CD14-positive monocyte (primary cell): ENCODE results near the gene MED26. TPM values are rescaled to one million over a fixed set of nuclear protein-coding genes. Genes with fewer than 3 reads are reported as not detected.
A peak's percentile ranks its signal among the peaks of the same experiment; 100 is the strongest.
"Not testable (repeated sequence)": the region's sequence is repeated elsewhere in the genome, so short reads cannot be mapped to it uniquely, and the experiment has no call there.

ENCODE experiments used
- DNase-seq, 3 donors: peaks; one replicate each; pipeline ENCODE4 v3.0.0-alpha.2; 2011 to 2022
- H2AFZ ChIP-seq: 2 replicates; pipeline ENCODE4 v1.6.0; 2012; ENCODE audit warnings: mild to moderate bottlenecking, low read depth, low read length, inconsistent platforms; ENCODE audit not compliant: insufficient read depth, poor library complexity, severe bottlenecking
- H3K27ac ChIP-seq, 2 donors: 1 replicate in 1 of 2; 2 replicates in 1 of 2; pipeline ENCODE4 v1.5.1; 2012 to 2013; ENCODE audit warnings: low read length in 2 of 2, control low read depth in 1 of 2, inconsistent platforms in 1 of 2, low read depth in 1 of 2, mild to moderate bottlenecking in 1 of 2
- H3K27me3 ChIP-seq, 2 donors: one replicate each; pipeline versions ENCODE4 v1.6.0 to v1.6.1; 2011 to 2013; ENCODE audit warnings: low read length in 2 of 2; ENCODE audit not compliant: control insufficient read depth in 2 of 2, insufficient read depth in 2 of 2
- H3K36me3 ChIP-seq, 2 donors: replicated peaks in 1 of 2; 1 replicate in 1 of 2; 2 replicates in 1 of 2; pipeline versions ENCODE4 v1.5.1 to v1.6.1; 2012 to 2013; ENCODE audit warnings: low read length in 2 of 2, control low read depth in 1 of 2, inconsistent platforms in 1 of 2, mild to moderate bottlenecking in 1 of 2; ENCODE audit not compliant: insufficient read depth in 2 of 2, control insufficient read depth in 1 of 2
- H3K4me1 ChIP-seq, 2 donors: 1 replicate in 1 of 2; 2 replicates in 1 of 2; pipeline versions ENCODE4 v1.5.1 to v1.6.1; 2012 to 2013; ENCODE audit warnings: low read length in 2 of 2, control low read depth in 1 of 2, inconsistent platforms in 1 of 2, mild to moderate bottlenecking in 1 of 2, moderate library complexity in 1 of 2; ENCODE audit not compliant: insufficient read depth in 2 of 2, control insufficient read depth in 1 of 2
- H3K4me2 ChIP-seq: replicated peaks from 2 replicates; pipeline ENCODE3; 2012; ENCODE audit warnings: low read length, moderate library complexity, mild to moderate bottlenecking; ENCODE audit not compliant: poor library complexity, severe bottlenecking; ENCODE audit errors: extremely low read depth
- H3K4me3 ChIP-seq, 3 experiments: fragments of 200-600 bp in 1 of 3; sonication (generic) in 1 of 3; replicated peaks in 1 of 3; 1 replicate in 2 of 3; 2 replicates in 1 of 3; pipeline ENCODE4 v1.5.1; 2011 to 2013; ENCODE audit warnings: low read length in 3 of 3, mild to moderate bottlenecking in 3 of 3, control low read depth in 2 of 3, low read depth in 2 of 3, inconsistent platforms in 1 of 3, moderate library complexity in 1 of 3
- H3K79me2 ChIP-seq: 2 replicates; pipeline ENCODE4 v1.6.0; 2012; ENCODE audit warnings: mild to moderate bottlenecking, control low read depth, inconsistent platforms, low read length, moderate library complexity; ENCODE audit not compliant: insufficient read depth
- H3K9ac ChIP-seq: 2 replicates; pipeline ENCODE4 v1.6.0; 2017; ENCODE audit warnings: low read length, mild to moderate bottlenecking; ENCODE audit not compliant: insufficient read depth, poor library complexity, severe bottlenecking
- H3K9me3 ChIP-seq, 2 donors: replicated peaks in 1 of 2; 1 replicate in 1 of 2; 2 replicates in 1 of 2; pipeline versions ENCODE4 v1.5.1 to v1.6.1; 2012 to 2013; ENCODE audit warnings: low read length in 2 of 2, control low read depth in 1 of 2; ENCODE audit not compliant: control insufficient read depth in 1 of 2, insufficient read depth in 1 of 2
- H4K20me1 ChIP-seq: 2 replicates; pipeline ENCODE4 v1.6.0; 2012; ENCODE audit warnings: mild to moderate bottlenecking, low read length, control low read depth, moderate library complexity; ENCODE audit not compliant: insufficient read depth
- H3K27ac Mint-ChIP-seq, 7 donors: one replicate each; pipeline ENCODE4 v1.8.0; 2020; ENCODE audit warnings: mild to moderate bottlenecking in 7 of 7, mixed read lengths in 7 of 7, moderate library complexity in 6 of 7, inconsistent platforms in 2 of 7
- H3K27me3 Mint-ChIP-seq, 3 donors: one replicate each; pipeline ENCODE4 v1.8.0; 2021 to 2022; ENCODE audit warnings: low read depth in 3 of 3, mild to moderate bottlenecking in 3 of 3, mixed read lengths in 3 of 3, moderate library complexity in 3 of 3, inconsistent platforms in 1 of 3
- H3K36me3 Mint-ChIP-seq, 2 donors: one replicate each; pipeline ENCODE4 v1.8.0; 2020; ENCODE audit warnings: mixed read lengths in 2 of 2, inconsistent platforms in 1 of 2, mild to moderate bottlenecking in 1 of 2
- H3K4me1 Mint-ChIP-seq: one replicate; pipeline ENCODE4 v1.8.0; 2020; ENCODE audit warnings: mild to moderate bottlenecking, mixed read lengths
- H3K4me3 Mint-ChIP-seq, 2 donors: one replicate each; pipeline ENCODE4 v1.8.0; 2020; ENCODE audit warnings: mild to moderate bottlenecking in 2 of 2, mixed read lengths in 2 of 2, moderate library complexity in 1 of 2
- H3K9me3 Mint-ChIP-seq, 7 donors: one replicate each; pipeline ENCODE4 v1.8.0; 2020 to 2022; ENCODE audit warnings: mixed read lengths in 7 of 7, mild to moderate bottlenecking in 6 of 7, moderate library complexity in 6 of 7, inconsistent platforms in 2 of 7
- CTCF ChIP-seq: fragments of 200-600 bp; IDR thresholded peaks from one replicate; pipeline ENCODE4 v1.8.0; 2022; ENCODE audit warnings: antibody characterized with exemption, mild to moderate bottlenecking
- WGBS: methylation state at CpG from one replicate; pipeline ENCODE4 v1.1.5; 2013; ENCODE audit warnings: missing lambda C conversion rate; ENCODE audit not compliant: insufficient coverage; 5-methylcytosine and 5-hydroxymethylcytosine counted together
- intact Hi-C, 2 donors: fragments of 100-400 bp; cut with micrococcal nuclease; formaldehyde crosslinking; loops; one replicate each; pipeline versions ENCODE4 v1.15.0 to v1.15.1; 2023
- polyA plus RNA-seq, 3 donors: library from polyadenylated mRNA; depleted of rRNA in 1 of 3; unstranded in 2 of 3; stranded (reverse) in 1 of 3; fragments of 300-500 nt in 2 of 3; fragments of >200 nt in 1 of 3; fragmentation: Illumina TruSeq in 2 of 3; gene quantifications; 1 replicate in 2 of 3; 2 replicates in 1 of 3; pipeline ENCODE4 v1.2.3, GENCODE V29; 2012 to 2021

Gene MED26
- polyA plus RNA-seq, 3 donors: 1.1 to 7.1 (median 2.1) TPM

- intact Hi-C loops: no loop called here
- Histone ChIP-seq H3K27me3 (no peaks in the 10 kb centered on the region), H3K36me3 (peaks cover 27 to 40% of the 10 kb centered on the region in 2 donors), H3K9me3 (no peaks in the 10 kb centered on the region), H3K4me3 (no peak overlapping the region), H3K4me1 (peaks cover 5 to 11% of the 10 kb centered on the region in 2 donors), H3K9ac (no peak overlapping the region), H3K4me2 (no peak overlapping the region), H3K79me2 (peaks cover 6% of the 10 kb centered on the region), H2AFZ (no peak overlapping the region), H4K20me1 (no peaks in the 10 kb centered on the region), H3K27ac (no peak overlapping the region)
- Mint-ChIP-seq H3K4me3 (no peak overlapping the region), H3K9me3 (no peaks in the 10 kb centered on the region), H3K27me3 (no peaks in the 10 kb centered on the region), H3K4me1 (peaks cover 19% of the 10 kb centered on the region), H3K27ac (no peak overlapping the region), H3K36me3 (peaks cover 28 to 43% of the 10 kb centered on the region in 2 donors)
- TF ChIP-seq CTCF: no peak
- 100% methylated on average over 1 of the region's 4 CpGs for WGBS
- DNase-seq: no peak
These were observed 79.0 kb downstream of the MED26 start for GRCh38 chr19:16548956-16549355.

- H3K36me3 Mint-ChIP-seq: peaks cover 4 to 13% of the 10 kb centered on the region in 2 donors
- H3K27ac Mint-ChIP-seq: peak overlapping the region in 2 of 7 donors; percentile 25 to 55
- Histone ChIP-seq H2AFZ (no peak overlapping the region), H3K27ac (no peak overlapping the region), H4K20me1 (peaks cover 24% of the 10 kb centered on the region), H3K36me3 (peaks cover 2 to 4% of the 10 kb centered on the region in 2 donors), H3K9ac (no peak overlapping the region), H3K79me2 (peaks cover 49% of the 10 kb centered on the region), H3K27me3 (no peaks in the 10 kb centered on the region), H3K4me3 (no peak overlapping the region), H3K9me3 (no peaks in the 10 kb centered on the region), H3K4me2 (no peak overlapping the region), H3K4me1 (peaks cover 23 to 35% of the 10 kb centered on the region in 2 donors)
- TF ChIP-seq CTCF: no peak
- no peak for DNase-seq
- WGBS: 60% methylated on average over 2 of the region's 11 CpGs
- H3K4me1 Mint-ChIP-seq: peaks cover 39% of the 10 kb centered on the region
- no peaks in the 10 kb centered on the region for H3K9me3 Mint-ChIP-seq
- no peak overlapping the region for H3K4me3 Mint-ChIP-seq
- no peaks in the 10 kb centered on the region for H3K27me3 Mint-ChIP-seq
- intact Hi-C loops: loop anchor here (5.0 kb wide), 2 partner anchors 43 to 47 kb away; partner anchors contain the start of genes C19orf44 (in 2 of the 2) and CALR3 (in 2 of the 2)
These were observed 83.4 kb downstream of the MED26 start for GRCh38 chr19:16544473-16545231.

GRCh38 chr19:16543734-16544133 lies 84.3 kb downstream of the MED26 start:
- H3K9ac ChIP-seq, H3K9me3 Mint-ChIP-seq, DNase-seq, H3K9me3 ChIP-seq, H3K4me3 ChIP-seq, H3K27me3 Mint-ChIP-seq, H3K4me2 ChIP-seq, H3K27me3 ChIP-seq, H2AFZ ChIP-seq, H3K4me3 Mint-ChIP-seq: not testable (repeated sequence)
- Histone ChIP-seq H3K27ac (peak overlapping the region in 1 of 2 donors; percentile 90), H3K36me3 (peaks cover 7 to 11% of the 10 kb centered on the region in 2 donors), H3K79me2 (peaks cover 58% of the 10 kb centered on the region), H3K4me1 (peaks cover 23 to 35% of the 10 kb centered on the region in 2 donors), H4K20me1 (peaks cover 33% of the 10 kb centered on the region)
- Mint-ChIP-seq H3K27ac (peak overlapping the region in 4 of 7 donors; percentile 46 to 74 (median 60)), H3K36me3 (peaks cover 7 to 19% of the 10 kb centered on the region in 2 donors), H3K4me1 (peaks cover 39% of the 10 kb centered on the region)
- no CpG with 5 or more reads among the region's 6 CpGs for WGBS
- intact Hi-C loops: loop anchor here (2.0 to 5.0 kb wide), 3 partner anchors 27 to 46 kb away; partner anchors contain the start of genes C19orf44 (in 2 of the 2) and CALR3 (in 2 of the 2)
